MM.1S (cell line): ENCODE measurements around the gene SYT17.

ENCODE experiments used
- CTCF ChIP-seq: fragments of 300-600 bp; sonication (generic); IDR thresholded peaks from 2 replicates; pipeline ENCODE4 v1.5.1; 2016; ENCODE audit warnings: antibody characterized with exemption, low read length, mixed read lengths
- EZH2 ChIP-seq: fragments of 300-600 bp; sonication (generic); optimal IDR thresholded peaks from 2 replicates; pipeline ENCODE3; 2017; ENCODE audit warnings: low read depth, mild to moderate bottlenecking, antibody characterized with exemption, low read length, mixed read lengths

GRCh38 chr16:19219836-19220235, 51.8 kb downstream of the SYT17 start:
- TF ChIP-seq CTCF, result no peak
- no peak for TF ChIP-seq EZH2
